HG02981 (cell line): ENCODE data around the gene ST6GAL1.
A peak's percentile ranks its signal among the peaks of the same experiment; 100 is the strongest.
"Not testable (repeated sequence)": the region's sequence is repeated elsewhere in the genome, so short reads cannot be mapped to it uniquely, and the experiment has no call there.

Source experiments
- ATAC-seq: cut with Tn5 transposase; IDR thresholded peaks from one replicate; pipeline ENCODE4 v1.9.1; 2021; ENCODE audit warnings: mild to moderate bottlenecking, moderate library complexity; ENCODE audit not compliant: unreplicated experiment

Gene ST6GAL1

DNA sequence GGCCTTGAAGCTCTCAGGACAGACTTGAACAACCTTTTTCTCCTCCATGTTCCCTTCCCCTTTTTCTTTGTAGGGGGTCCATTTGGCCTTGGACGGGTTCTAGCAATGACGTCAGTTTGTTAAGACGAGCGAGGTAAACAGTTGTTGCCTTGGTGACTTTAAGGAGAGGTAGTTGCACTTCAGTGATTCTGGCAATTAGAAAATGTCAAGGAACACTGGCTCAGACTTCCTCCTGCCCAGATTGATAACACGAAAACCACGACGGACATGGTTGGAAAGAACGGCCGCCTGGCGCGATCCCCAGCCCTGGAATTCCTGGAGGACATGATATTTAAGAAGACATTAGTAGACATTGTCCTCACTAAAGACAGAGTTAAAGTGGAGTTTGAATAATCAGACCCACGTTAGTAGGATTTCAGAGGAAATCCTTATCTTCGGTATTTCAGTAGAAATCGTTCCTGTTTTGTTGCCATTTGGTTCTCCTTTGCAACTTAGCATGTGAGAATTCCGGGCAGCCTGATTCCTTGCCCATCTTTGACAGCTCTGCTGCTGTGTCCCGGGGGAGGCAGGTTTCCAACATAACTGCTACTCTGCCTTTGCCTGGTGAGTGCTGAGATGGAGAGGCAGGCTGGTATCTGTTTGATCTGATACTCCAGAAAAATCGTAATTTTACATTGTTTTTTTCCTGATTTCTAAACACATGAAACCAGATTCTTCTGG is 87.3 kb downstream of the ST6GAL1 start:
- no peak for ATAC-seq

DNA sequence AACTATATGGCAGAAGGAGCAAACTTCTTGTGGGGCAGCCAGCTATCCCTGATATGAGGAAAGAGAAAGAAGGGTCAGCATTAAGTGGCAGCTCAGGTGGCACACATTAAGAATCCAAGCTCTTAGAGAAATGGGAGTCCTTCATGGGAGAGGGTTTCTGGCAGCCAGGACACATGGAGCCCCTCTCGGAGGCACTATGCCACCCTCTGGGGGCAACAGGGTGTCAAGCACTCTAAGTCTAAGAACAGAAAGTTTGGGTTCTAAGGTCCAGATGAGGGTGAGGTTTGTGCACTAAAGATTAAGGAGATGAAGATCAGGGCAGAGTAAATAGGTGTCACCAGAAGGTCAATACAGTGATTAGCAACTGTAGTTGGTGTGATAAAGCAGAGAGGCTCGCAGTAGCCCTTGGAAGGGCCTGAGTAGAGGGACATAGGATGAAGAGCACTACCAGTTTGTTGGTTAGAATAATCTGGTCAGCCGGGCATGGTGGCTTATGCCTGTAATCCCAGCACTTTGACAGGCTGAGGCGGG is 89.3 kb downstream of the ST6GAL1 start:
- ATAC-seq = no peak

DNA sequence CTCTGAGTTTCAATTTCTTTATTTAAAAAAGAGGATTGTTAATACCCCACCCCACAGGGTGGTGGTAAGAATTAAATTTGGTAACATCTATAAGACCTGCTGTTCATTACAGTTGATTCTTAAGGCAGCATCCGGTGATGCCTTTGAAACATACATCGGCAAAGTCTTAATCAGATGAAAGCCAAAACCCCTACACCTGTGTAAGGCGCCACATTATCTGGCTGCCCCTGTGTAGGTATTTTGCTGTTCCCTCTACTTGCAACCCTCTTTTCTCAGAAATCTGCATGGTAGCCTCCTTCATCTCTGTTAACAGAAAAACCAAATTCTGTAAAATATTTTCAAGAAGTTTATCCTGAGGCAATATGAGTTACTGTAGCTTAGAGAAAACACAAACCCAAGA is 90.0 kb downstream of the ST6GAL1 start:
- ATAC-seq = no peak

DNA sequence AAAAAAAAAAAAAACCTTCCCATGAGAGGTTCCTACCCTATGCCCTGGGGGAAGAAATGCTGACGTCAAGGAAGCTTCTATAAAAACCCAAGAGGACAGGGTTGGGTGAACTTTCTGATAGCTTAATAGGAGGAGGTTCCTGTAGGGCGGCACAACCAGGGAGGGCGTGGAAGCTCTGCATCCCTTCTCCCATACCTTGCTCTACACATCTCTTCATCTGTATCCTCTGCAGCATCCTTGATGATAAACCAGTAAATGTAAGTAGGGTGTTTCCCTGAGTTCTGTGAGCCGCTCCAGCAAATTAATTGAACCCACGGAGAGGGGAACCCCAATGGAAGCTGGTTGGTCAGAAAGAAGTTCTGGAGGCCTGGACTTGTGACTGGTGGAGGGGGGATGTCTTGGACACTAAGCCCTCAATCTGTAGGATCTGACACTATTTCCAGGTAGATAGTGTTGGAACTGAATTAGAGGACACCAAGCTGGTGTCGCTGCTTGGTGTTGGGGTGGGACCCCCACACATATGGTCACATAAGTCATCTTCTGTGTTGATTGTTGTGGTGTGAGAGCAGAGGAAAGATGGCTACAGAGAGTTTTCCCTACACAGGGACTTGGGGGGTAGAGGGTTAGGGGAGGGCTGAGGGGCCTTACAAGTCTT is 91.5 kb downstream of the ST6GAL1 start:
- ATAC-seq = peak; percentile 46

DNA sequence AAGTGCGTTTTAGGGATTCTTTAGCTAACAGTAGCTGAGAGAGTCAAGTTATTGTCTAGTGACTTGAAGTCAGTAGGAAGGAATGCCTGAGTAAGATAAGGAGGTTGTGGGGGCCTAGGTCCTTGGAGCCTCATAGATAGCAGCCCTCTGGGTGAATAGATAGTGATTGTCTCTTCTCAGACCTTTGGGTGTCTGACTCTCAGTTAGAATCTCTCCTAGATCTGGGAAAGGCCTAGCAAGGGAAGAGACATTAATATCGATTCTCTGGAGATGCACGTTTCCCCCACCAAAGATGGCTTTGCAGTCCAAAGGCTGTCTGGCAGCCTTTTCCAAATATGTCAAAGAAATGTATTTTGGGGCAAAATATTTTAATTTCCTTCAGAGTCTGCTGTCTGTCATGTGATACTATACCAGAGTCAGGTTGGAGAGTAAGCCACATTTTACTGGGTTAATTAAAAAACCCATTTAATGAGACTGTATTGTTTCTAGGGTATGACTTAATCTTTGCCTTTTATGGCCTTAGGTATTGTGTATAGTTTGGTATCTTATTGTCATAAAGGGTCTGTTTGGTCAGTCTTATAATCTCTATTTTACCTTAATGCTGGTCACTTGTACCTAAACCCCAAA is 92.2 kb downstream of the ST6GAL1 start:
- ATAC-seq = no peak

DNA sequence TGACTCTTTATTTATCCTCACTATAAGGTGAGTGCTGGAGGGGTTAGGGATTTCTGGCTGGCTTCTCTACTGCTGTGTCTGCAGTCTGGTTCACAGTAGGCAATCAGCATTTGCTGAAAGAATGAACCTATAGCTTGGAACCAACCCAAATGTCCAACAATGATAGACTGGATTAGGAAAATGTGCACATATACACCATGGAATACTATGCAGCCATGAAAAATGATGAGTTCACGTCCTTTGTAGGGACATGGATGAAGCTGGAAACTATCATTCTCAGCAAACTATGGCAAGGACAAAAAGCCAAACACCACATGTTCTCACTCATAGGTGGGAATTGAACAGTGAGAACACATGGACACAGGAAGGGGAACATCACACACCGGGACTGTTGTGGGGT is 93.0 kb downstream of the ST6GAL1 start:
- not testable (repeated sequence) for ATAC-seq

DNA sequence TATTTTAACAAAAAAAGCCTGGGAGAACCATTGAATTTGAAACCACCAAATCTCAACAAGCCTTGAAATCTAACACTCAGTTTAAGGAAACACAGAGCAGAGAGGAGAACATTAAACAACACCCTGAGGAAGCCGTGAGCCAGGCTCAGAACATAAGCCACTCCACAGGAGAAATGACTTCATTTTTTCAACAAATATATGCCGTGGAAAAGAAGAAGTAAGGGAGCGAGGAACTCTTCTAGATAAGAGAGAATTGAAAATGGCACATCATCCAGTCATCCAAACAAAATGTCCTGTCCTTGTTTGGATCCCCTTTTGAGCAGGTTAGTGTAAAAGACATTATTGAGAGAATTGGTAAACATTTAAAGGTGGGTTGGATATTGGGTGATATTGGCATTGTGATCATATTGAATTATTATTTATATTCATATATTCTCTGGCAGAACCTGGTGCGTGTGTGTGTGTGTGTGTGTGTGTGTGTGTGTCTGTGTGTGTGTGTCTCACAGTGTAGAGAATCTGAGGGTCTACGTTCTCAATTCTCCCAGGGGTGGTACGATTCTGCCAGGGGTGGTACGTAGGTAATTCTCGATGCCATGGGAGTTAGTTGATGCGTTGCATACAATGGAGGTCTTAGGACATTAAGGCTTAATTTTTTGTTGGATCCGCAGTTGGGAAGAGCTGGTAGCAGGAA is 94.4 kb downstream of the ST6GAL1 start:
- no peak for ATAC-seq

DNA sequence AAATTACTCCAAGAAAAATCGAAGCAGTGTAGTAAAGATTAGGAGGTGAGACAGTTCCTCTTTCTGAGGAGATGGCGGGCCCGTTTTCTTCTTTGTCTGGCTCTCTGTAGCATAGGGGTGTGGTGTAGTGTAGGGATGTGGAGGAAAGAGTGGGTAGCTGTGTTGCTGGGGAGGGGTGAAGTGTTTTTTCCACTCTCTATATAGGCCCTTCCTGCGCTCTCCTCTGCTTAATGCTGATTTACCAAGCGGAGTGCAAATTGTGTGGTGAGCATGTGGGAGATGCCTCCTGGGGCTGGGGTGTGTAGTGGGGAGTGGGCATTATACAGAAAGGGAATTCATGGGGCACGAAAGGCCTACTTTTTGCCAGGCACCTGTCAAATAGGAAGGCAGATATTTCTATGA is 94.9 kb downstream of the ST6GAL1 start:
- ATAC-seq = peak; percentile 18

DNA sequence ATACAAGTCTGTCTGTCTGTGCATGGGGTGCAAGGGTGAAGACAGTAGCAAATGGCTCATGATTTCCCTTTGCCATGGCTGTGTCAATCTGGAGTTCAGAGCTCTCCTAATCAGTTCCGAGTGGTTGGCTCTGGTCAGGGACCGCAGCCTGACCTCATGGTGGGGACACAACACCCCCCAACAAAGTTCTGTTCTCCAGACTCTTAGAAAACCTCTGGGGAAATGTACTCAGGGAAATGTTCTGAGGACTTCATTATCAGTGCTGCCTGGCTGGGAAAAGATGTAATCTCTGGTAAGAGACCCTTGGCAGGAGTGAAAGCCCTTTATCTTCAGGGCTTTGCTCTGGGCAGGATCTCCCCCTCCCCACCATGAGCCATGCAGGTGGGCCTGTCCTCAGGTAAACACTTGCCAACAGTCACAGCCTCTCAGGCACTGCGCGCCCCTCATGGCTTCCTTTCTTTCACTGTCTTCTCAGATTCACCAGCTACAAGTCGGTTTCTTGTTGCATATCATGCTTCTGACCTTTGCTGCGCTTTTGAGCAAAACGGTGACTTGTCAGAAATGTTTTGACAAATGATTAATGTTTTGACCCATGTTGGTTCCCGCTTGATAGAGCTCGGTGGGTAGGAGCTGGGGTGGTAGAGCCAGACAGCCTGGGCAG is 95.5 kb downstream of the ST6GAL1 start:
- ATAC-seq = peak; percentile 45

DNA sequence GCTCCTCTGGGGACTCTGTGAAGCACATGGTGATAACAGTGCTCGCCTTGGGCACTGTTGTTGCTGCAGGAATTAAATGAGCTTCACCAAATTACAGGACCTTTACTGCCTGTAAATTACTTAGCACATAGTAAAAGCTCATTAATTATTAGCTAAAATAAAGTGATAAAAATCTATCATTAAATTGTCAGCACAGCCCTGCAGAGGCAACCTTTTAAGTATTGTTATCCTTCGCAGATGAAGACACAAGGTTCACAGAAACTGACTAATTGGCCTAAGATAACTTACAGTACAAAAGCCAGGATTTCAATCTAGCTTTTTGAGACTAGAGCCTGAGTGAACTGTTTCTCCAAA is 96.0 kb downstream of the ST6GAL1 start:
- no peak for ATAC-seq

DNA sequence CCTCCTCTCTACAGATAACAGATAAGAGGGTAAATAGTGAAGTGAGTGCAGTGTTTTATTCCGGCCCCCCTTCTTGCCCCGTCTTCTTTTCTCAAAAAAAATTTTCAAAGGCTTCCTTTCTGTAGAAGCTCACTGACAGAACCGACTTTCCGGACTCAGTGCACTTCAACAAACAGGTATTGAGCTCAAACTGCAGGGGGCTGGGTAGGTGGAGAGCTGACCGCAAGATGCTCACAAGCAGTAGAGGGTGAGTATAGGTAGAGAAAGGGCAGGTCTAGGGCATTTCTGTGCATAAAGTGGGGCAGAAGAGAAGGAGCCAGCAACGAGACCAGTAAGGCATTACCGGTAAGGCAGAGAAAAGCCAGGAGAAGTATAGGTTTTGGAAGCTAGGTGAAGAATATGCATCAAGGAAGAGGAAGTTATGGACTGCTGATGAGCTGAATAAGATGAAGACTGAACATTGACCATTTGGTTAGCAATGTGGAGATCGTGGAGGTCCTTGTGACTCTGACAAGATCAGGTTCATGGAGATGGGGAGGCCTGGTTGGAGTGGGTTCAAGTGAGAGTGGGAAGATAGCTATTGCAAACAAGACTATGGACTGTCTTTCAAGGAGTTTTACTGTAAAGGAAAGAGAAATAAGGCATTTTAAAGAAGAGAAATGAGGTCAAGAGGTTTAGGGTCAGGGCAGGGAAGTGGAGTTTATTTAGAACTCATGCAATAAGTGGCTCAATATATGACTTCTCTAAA is 97.4 kb downstream of the ST6GAL1 start:
- ATAC-seq = no peak

DNA sequence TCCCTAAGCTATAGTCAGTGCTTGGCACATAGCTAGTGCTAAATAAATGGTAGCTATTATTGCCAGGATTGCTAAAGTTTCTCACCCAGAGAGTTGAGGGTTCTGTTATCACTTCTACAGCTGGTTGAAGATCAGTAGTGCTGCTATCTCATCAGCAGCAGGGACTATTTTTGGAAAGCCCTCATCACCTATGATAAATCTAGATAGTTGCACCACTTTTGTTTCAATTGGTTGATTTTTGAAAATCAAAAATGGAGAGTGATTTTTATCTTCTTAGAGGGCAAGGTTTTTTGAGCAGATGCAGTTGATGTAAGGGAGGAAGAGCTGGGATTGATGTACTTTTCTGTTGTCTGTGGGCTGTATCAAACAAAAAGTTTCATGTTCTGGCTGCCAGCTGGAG is 101.6 kb downstream of the ST6GAL1 start:
- no peak for ATAC-seq

DNA sequence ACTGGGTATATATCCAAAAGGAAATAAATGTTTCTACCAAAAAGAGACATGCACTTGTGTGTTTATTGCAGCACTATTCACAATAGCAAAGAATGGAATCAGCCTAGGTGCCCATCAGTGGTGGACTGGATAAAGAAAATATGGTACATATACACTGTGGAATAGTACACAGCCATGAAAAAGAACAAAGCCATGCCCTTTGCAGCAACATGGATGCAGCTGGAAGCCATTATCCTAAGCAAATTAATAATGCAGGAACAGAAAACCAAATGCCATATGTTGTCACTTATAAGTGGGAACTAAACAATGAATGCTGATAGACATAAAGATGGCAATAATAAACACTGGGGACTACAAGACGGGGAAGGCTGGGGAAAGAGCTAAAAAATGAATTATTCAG is 106.1 kb downstream of the ST6GAL1 start:
- no peak for ATAC-seq

DNA sequence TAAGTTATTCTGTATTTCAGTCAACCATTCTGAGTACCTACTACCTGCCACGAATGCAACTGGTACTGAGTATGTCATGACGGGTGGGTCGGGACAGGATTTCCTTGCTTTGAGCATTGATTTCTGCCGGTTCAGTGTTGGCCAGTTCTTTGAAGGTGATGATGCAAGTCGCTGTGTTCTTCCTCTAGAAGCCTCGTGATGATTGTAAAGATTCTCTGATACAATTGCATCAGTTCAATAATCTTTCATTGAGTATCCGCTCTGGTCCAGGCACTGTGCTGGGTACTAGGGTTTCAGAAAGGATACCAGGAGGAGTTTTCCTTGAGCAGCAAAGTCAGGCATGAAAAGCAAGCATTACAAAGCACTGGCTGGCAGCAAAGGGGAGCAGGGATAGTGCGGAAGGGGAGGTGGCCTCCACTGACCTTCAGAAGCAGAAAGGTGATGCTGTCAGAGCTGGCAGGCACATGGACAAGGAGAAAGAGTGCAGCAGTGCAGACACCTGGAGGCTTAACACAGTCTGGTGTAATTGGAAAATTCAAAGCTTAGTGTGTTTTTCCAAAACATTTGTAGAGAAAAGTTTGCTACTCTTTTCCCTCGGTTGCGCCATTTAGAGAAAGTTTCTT is 108.9 kb downstream of the ST6GAL1 start:
- ATAC-seq = no peak

DNA sequence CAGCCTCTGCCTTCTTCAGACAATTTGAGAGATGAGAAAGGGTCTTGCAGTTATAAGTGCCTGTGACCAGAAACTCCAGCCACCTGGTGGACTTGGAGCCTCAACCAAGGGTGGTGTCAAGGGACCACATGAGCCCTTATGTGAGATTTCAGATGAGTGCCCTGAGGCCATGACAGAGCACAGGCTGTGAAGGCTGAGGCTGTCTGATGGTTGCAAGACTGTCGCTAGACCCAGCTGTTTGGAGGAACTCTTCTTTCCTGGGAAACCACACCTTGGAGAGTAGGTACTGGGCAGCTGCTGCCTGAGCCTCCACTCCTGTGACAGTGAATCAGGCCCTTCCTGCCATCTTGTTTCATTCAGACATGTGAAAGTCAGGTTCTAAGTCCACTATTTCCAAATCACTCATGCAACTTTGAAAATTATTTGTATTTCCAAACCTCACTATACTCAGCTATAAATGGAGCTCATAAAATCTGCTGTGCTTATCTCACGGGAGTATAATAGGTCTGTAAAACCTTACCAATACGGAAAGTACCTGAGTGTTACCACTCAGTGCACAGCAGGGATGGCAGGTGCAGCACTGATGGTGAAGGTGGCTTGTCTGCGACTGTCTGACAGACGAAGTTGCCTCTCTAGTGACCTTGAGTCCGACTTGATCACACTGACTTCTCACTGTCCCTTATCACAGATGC is 109.5 kb downstream of the ST6GAL1 start:
- ATAC-seq = no peak

DNA sequence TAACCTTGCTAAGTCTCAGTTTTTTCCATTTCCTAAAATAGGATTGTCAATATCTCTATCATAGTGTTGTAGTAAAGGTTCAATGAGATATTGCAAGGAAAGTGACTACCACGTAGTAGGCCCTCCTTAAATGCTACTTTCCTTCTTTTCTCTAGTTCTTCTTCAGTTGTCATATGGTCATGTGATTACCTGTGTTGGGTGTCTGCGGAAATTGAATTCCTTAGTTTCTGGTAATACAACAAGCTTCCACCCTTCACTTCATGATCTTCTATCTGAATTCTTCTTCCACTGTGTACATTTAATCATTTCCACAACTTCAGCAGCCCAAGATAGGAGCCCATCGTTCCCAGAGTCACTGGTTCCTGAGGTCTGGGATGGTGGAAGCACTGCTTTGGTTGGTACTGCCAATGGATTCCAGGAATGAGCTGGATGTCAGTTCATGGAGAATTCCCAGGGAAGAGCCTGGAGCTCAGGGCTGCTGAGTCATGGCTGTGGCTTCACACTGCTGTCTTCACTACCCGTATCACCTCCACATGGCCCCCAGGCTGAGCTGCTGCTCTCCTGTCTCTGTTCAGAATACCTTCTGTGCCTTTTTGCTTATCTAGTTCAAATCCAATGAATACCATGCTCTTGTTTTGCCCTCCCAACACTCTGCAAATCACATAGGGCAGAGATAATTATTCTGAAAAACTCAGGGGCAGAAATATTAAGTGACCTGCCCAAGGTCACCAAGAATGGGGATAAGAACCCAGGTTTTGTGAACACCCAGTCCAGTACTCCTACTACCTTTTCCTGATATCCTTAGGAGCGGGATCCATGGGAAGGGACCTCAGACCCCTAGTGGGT is 110.4 kb downstream of the ST6GAL1 start:
- no peak for ATAC-seq

DNA sequence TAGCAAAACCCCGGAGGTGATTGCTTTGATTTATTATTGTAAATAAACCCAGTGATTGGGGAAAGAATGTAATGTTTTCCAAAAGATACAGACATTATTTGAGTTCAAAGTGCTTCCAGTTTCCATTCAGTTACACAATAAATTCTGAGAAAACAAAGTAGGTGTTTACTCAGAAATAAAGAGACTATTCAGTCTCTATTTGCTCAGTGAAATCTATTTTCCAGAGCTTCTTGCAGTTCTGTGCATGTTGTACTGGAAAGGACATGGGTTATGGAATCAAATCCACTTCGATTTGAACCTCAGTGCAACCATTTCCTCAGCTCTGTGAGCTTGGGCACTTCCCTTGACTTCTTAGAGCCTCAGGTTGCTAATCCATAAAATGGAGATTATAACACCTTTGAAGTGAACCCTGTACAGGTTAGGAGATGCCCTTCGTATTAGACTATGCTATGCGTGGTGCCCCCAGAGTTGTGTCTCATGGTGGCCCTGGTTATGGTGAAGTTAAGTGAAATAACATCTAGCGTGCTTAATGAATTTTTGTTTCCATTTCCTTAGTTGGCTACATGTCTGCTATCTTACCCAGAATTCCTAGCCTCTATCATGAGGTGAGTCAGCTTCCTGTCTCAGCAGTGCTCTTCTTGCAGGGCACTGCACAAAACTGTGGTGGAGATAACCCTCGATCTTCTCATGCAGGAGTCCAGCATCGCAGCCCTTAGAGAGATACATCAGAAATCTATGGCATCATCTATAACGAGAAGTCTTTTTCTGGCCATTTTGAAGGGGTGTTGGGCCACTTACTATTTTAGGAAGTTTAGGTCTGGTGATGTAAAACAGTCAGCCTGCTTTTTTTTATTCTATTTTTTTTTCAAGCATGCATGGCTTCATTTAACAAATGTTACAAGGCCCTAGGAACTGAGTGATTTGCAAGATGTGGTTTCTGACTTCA is 111.3 kb downstream of the ST6GAL1 start:
- peak; percentile 53 for ATAC-seq
